Lower lobe of right lung (tissue), 2 donors: Measurements from ENCODE around the gene PRKRA. TPM values are rescaled to one million over a fixed set of nuclear protein-coding genes. Genes with fewer than 3 reads are reported as not detected.

Experiments
- ATAC-seq, 2 donors: fragments of 200-7000 bp; cut with Tn5 transposase; one replicate each; pipeline ENCODE4 v1.9.1; 2020 to 2022; ENCODE audit warnings: mild to moderate bottlenecking in 2 of 2, moderate library complexity in 2 of 2
- DNase-seq: peaks from one replicate; pipeline ENCODE4 v3.0.0-alpha.2; 2020
- H3K27ac ChIP-seq: fragments of 200-600 bp; one replicate; pipeline ENCODE4 v1.8.0; 2022
- H3K27me3 ChIP-seq: fragments of 200-600 bp; one replicate; pipeline ENCODE4 v1.8.0; 2022; ENCODE audit warnings: low read depth
- H3K36me3 ChIP-seq: fragments of 200-600 bp; one replicate; pipeline ENCODE4 v1.8.0; 2022; ENCODE audit warnings: mild to moderate bottlenecking
- H3K4me1 ChIP-seq: fragments of 200-600 bp; one replicate; pipeline ENCODE4 v1.8.0; 2022
- H3K4me3 ChIP-seq: fragments of 200-600 bp; one replicate; pipeline ENCODE4 v1.8.0; 2022; ENCODE audit warnings: mild to moderate bottlenecking
- H3K9me3 ChIP-seq: fragments of 200-600 bp; one replicate; pipeline ENCODE4 v1.8.0; 2022
- CTCF ChIP-seq: fragments of 200-600 bp; IDR thresholded peaks from one replicate; pipeline ENCODE4 v1.8.0; 2022; ENCODE audit warnings: antibody characterized with exemption, mild to moderate bottlenecking
- intact Hi-C: fragments of 100-400 bp; cut with DNase I; formaldehyde crosslinking; loops from one replicate; pipeline ENCODE4 v1.11.0; 2022
- total RNA-seq: library from RNA; stranded (reverse); fragmentation: NEBNext Ultra II Directional; extraction: Animal tissue kit (Norgen Biotek cat#: 25700); gene quantifications from one replicate; pipeline ENCODE4 v1.2.1, GENCODE V29; 2021
- donor health status: DM: no; HTN: yes; CAD: no; lungs with severe emphysema.

PRKRA gene
- total RNA-seq, 1 donor from 2014 or later: 46.3 TPM

GRCh38 chr2:178479275-178479616, 28.3 kb upstream of the PRKRA start:
- H3K27me3 ChIP-seq: no peaks in the 10 kb centered on the region
- H3K4me1 ChIP-seq: peaks cover 47% of the 10 kb centered on the region
- ATAC-seq (no peak), DNase-seq (no peak)
- H3K36me3 ChIP-seq: no peaks in the 10 kb centered on the region
- no peaks in the 10 kb centered on the region for H3K9me3 ChIP-seq
- H3K4me3 ChIP-seq: peak overlapping the region; percentile 60
- intact Hi-C loops: no loop called here
- TF ChIP-seq CTCF: no peak
- H3K27ac ChIP-seq: peak overlapping the region; percentile 96

- peaks cover 41% of the 10 kb centered on the region for H3K4me1 ChIP-seq
- H3K27ac ChIP-seq: peak within 1 kb of the TSS; percentile 96
- H3K9me3 ChIP-seq: no peaks in the 10 kb centered on the region
- no peaks in the 10 kb centered on the region for H3K36me3 ChIP-seq
- intact Hi-C loops: no loop called here
- H3K4me3 ChIP-seq: peak within 1 kb of the TSS; percentile 60
- ATAC-seq: peak; percentile 91 to 92
- DNase-seq: peak; percentile 92
- no peaks in the 10 kb centered on the region for H3K27me3 ChIP-seq
- peak; percentile 77 for TF ChIP-seq CTCF
Measured at GRCh38 chr2:178478439-178479274, 27.7 kb upstream of the PRKRA start, which contains the start of gene FKBP7. Gene FKBP7, minus strand, starts transcription at chr2:178478600. Its CDS starts 101 bp downstream, at chr2:178478499.

- intact Hi-C loops: no loop called here
- DNase-seq (no peak), ATAC-seq (no peak)
- peak overlapping the region; percentile 96 for H3K27ac ChIP-seq
- H3K27me3 ChIP-seq: no peaks in the 10 kb centered on the region
- TF ChIP-seq CTCF: no peak
- H3K36me3 ChIP-seq: no peaks in the 10 kb centered on the region
- no peaks in the 10 kb centered on the region for H3K9me3 ChIP-seq
- peak overlapping the region; percentile 60 for H3K4me3 ChIP-seq
- H3K4me1 ChIP-seq: peaks cover 37% of the 10 kb centered on the region
Measured at GRCh38 chr2:178478130-178478438, 27.1 kb upstream of the PRKRA start.

GRCh38 chr2:178477443-178478129, 26.6 kb upstream of the PRKRA start:
- no peak for TF ChIP-seq CTCF
- intact Hi-C loops: no loop called here
- H3K27me3 ChIP-seq: no peaks in the 10 kb centered on the region

GRCh38 chr2:178476477-178476876, 25.5 kb upstream of the PRKRA start:
- Histone ChIP-seq H3K4me3 (no peak overlapping the region), H3K27me3 (no peaks in the 10 kb centered on the region), H3K4me1 (peaks cover 21% of the 10 kb centered on the region), H3K27ac (no peak overlapping the region), H3K9me3 (no peaks in the 10 kb centered on the region), H3K36me3 (no peaks in the 10 kb centered on the region)
- no peak for TF ChIP-seq CTCF
- ATAC-seq (no peak), DNase-seq (no peak)
- intact Hi-C loops: no loop called here

More at GRCh38 chr2:178477443-178478129, 26.6 kb upstream of the PRKRA start:
- no peaks in the 10 kb centered on the region for H3K36me3 ChIP-seq
- H3K9me3 ChIP-seq: no peaks in the 10 kb centered on the region
- peak overlapping the region; percentile 96 for H3K27ac ChIP-seq
- peaks cover 32% of the 10 kb centered on the region for H3K4me1 ChIP-seq
- peak overlapping the region; percentile 60 for H3K4me3 ChIP-seq
- DNase-seq (no peak), ATAC-seq (no peak)
